HepG2 (cell line): ENCODE data around the gene SPINK8. TPM values are rescaled to one million over a fixed set of nuclear protein-coding genes. Genes with fewer than 3 reads are reported as not detected.

Experiments used
- AKAP8 ChIP-seq: sonication (generic); formaldehyde crosslinking; IDR thresholded peaks from 2 replicates; pipeline ENCODE4 v1.5.1; 2020; ENCODE audit warnings: mild to moderate bottlenecking, missing genetic modification reagents
- ARNT ChIP-seq: fragments of 450-650 bp; IDR thresholded peaks from 2 replicates; pipeline ENCODE4 v1.6.1; 2017
- HNF4A ChIP-seq: sonication (generic); formaldehyde crosslinking; IDR thresholded peaks from 2 replicates; pipeline ENCODE4 v1.4.0; 2020; ENCODE audit warnings: missing genetic modification reagents
- ISX ChIP-seq: sonication (generic); formaldehyde crosslinking; conservative IDR thresholded peaks from 2 replicates; pipeline ENCODE4 v1.5.0; 2020; ENCODE audit warnings: missing genetic modification reagents
- NFKB2 ChIP-seq: sonication (generic); formaldehyde crosslinking; IDR thresholded peaks from 2 replicates; pipeline ENCODE4 v1.4.0; 2020; ENCODE audit warnings: missing genetic modification reagents, borderline replicate concordance
- PPARG ChIP-seq: conservative IDR thresholded peaks from 2 replicates; pipeline ENCODE4 v1.6.1; 2016; ENCODE audit warnings: missing biosample characterization, missing genetic modification reagents
- SMARCE1 ChIP-seq: fragments of 450-650 bp; IDR thresholded peaks from 2 replicates; pipeline ENCODE4 v1.6.1; 2017; ENCODE audit warnings: borderline replicate concordance
- ZBTB7A ChIP-seq: sonication (generic); formaldehyde crosslinking; IDR thresholded peaks from 2 replicates; pipeline ENCODE4 v1.8.0; 2022; ENCODE audit warnings: mild to moderate bottlenecking, missing genetic modification reagents
- ZNF143 ChIP-seq: sonication (generic); formaldehyde crosslinking; IDR thresholded peaks from 2 replicates; pipeline ENCODE4 v1.4.0; 2020; ENCODE audit warnings: missing genetic modification reagents
- polyA plus RNA-seq, 8 experiments: library from polyadenylated mRNA; depleted of rRNA in 3 of 8; stranded (reverse) in 7 of 8; unstranded in 1 of 8; fragments of >200 nt; fragmentation: Illumina TruSeq in 4 of 8; extraction: Trizol in 4 of 8; gene quantifications; 2 replicates each; pipeline versions ENCODE4 v1.2.1 to v1.2.3, GENCODE V29; 2011 to 2016; ENCODE audit warnings: low read depth in 4 of 8, missing spikeins in 1 of 8, mixed read lengths in 1 of 8; ENCODE audit not compliant: insufficient read depth in 1 of 8
- total RNA-seq, 5 experiments: library from RNA; depleted of rRNA; stranded (reverse); fragments of >200 nt; fragmentation: Illumina TruSeq; extraction: Trizol; gene quantifications; 2 replicates each; pipeline ENCODE4 v1.2.3, GENCODE V29; 2016; ENCODE audit warnings: low read depth in 1 of 5
- TF ChIP-seq, protein P1 (sequence below): sonication (generic); formaldehyde crosslinking; IDR thresholded peaks from 2 replicates; pipeline ENCODE4 v1.8.0; 2022; ENCODE audit warnings: missing genetic modification reagents, mild to moderate bottlenecking, inconsistent platforms, borderline replicate concordance
- TF ChIP-seq, protein P2 (sequence below): IDR thresholded peaks from 2 replicates; pipeline ENCODE4 v1.6.1; 2016; ENCODE audit warnings: missing compliant biosample characterization, missing genetic modification reagents, borderline replicate concordance
- TF ChIP-seq, protein P3 (sequence below): sonication (generic); formaldehyde crosslinking; IDR thresholded peaks from 2 replicates; pipeline ENCODE4 v1.4.0; 2020; ENCODE audit warnings: missing genetic modification reagents
- TF ChIP-seq, protein P4 (sequence below): sonication (generic); formaldehyde crosslinking; IDR thresholded peaks from 2 replicates; pipeline ENCODE4 v1.4.0; 2020; ENCODE audit warnings: mild to moderate bottlenecking, low read depth, missing genetic modification reagents
- TF ChIP-seq, protein P5 (sequence below): sonication (generic); formaldehyde crosslinking; IDR thresholded peaks from 2 replicates; pipeline ENCODE4 v1.4.0; 2020; ENCODE audit warnings: missing genetic modification reagents
- TF ChIP-seq, protein P6 (sequence below): fragments of 450-650 bp; IDR thresholded peaks from 2 replicates; pipeline ENCODE4 v1.6.1; 2017
- TF ChIP-seq, protein P7 (sequence below): sonication (generic); formaldehyde crosslinking; IDR thresholded peaks from 2 replicates; pipeline ENCODE4 v1.4.0; 2020; ENCODE audit warnings: mild to moderate bottlenecking, missing genetic modification reagents, borderline replicate concordance
- TF ChIP-seq, protein P8 (sequence below): sonication (generic); formaldehyde crosslinking; IDR thresholded peaks from 2 replicates; pipeline ENCODE4 v1.5.1; 2020; ENCODE audit warnings: missing genetic modification reagents, mild to moderate bottlenecking, borderline replicate concordance

Gene SPINK8
- total and polyA plus RNA-seq, 2 of the 13 experiments (the other 11 are each of a cell fraction or from before 2014, with no cell fraction given): not detected

DNA sequence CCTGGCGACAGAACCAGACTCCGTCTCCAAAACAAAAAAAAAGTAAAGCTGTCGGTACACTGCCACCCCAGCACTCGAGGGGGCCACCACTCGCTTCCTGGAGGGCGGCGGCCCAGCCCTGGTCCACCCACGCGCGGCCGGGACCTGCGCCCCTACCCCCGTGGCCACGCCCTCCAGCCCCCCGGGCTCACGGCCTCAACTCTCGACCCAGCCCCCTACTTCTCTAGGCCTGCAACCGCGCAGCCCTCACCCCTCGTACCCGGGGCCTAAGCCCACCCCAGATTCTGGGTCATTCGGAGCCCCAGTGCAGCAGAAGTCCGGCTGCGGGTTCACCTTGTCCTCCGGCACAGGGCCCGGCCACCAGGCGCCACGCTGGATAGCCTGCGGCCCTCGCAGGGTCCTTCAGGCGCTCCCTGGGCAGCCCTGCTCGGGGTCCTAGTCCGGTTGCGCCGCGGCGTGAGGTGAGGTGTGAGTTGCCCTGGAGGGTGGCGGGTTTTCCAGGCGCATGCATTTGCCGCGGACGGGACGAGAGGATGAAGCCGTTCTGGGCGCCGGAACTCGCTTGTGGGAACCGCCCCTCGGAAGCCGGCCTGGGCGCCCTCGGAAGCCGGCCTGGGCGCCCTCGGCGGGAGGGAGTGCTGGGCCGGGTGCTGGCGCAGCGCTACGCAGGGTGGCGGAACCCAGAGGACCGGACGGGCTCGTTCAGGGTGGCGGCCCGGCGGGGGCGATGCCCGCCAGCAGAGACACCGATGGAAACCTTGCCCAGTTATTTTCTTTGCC is 32.3 kb downstream of the SPINK8 start, which contains the start of gene NME6 (continued):
- TF ChIP-seq, protein P1, sequence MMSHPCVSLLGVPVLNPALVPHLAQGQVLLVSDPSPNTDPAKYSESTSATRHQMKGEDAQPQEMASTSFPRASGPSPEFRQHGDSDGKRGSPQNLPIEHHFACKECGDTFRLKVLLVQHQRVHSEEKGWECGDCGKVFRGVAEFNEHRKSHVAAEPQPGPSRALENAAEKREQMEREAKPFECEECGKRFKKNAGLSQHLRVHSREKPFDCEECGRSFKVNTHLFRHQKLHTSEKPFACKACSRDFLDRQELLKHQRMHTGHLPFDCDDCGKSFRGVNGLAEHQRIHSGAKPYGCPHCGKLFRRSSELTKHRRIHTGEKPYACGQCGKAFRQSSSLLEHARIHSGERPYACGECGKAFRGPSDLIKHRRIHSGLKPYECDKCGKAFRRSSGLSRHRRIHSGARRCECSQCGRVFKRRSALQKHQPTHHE (CRISPR knock-in tag): no peak
- TF ChIP-seq, protein P2, sequence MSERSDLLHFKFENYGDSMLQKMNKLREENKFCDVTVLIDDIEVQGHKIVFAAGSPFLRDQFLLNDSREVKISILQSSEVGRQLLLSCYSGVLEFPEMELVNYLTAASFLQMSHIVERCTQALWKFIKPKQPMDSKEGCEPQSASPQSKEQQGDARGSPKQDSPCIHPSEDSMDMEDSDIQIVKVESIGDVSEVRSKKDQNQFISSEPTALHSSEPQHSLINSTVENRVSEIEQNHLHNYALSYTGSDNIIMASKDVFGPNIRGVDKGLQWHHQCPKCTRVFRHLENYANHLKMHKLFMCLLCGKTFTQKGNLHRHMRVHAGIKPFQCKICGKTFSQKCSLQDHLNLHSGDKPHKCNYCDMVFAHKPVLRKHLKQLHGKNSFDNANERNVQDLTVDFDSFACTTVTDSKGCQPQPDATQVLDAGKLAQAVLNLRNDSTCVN: peak; percentile 86
- TF ChIP-seq SMARCE1: no peak
- TF ChIP-seq ARNT: no peak
- TF ChIP-seq, protein P3, sequence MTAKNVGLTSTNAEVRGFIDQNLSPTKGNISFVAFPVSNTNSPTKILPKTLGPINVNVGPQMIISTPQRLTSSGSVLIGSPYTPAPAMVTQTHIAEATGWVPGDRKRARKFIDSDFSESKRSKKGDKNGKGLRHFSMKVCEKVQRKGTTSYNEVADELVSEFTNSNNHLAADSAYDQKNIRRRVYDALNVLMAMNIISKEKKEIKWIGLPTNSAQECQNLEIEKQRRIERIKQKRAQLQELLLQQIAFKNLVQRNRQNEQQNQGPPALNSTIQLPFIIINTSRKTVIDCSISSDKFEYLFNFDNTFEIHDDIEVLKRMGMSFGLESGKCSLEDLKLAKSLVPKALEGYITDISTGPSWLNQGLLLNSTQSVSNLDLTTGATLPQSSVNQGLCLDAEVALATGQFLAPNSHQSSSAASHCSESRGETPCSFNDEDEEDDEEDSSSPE (CRISPR knock-in tag): peak; percentile 97
- TF ChIP-seq AKAP8 (CRISPR knock-in tag): peak; percentile 58; the same call in 1 of the 2 replicates
- TF ChIP-seq HNF4A (CRISPR knock-in tag): 0 out of 2 replicates have a peak, but pooled peaks have one; percentile 24
- TF ChIP-seq, protein P4, sequence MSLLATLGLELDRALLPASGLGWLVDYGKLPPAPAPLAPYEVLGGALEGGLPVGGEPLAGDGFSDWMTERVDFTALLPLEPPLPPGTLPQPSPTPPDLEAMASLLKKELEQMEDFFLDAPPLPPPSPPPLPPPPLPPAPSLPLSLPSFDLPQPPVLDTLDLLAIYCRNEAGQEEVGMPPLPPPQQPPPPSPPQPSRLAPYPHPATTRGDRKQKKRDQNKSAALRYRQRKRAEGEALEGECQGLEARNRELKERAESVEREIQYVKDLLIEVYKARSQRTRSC: peak; percentile 88; the same call in 1 of the 2 replicates
- TF ChIP-seq, protein P5, sequence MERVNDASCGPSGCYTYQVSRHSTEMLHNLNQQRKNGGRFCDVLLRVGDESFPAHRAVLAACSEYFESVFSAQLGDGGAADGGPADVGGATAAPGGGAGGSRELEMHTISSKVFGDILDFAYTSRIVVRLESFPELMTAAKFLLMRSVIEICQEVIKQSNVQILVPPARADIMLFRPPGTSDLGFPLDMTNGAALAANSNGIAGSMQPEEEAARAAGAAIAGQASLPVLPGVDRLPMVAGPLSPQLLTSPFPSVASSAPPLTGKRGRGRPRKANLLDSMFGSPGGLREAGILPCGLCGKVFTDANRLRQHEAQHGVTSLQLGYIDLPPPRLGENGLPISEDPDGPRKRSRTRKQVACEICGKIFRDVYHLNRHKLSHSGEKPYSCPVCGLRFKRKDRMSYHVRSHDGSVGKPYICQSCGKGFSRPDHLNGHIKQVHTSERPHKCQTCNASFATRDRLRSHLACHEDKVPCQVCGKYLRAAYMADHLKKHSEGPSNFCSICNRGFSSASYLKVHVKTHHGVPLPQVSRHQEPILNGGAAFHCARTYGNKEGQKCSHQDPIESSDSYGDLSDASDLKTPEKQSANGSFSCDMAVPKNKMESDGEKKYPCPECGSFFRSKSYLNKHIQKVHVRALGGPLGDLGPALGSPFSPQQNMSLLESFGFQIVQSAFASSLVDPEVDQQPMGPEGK: peak; percentile 56
- TF ChIP-seq ZNF143 (CRISPR knock-in tag): peak; percentile 68
- TF ChIP-seq PPARG (CRISPR knock-in tag): peak; percentile 59
- peak; percentile 72; the same call in 1 of the 2 replicates for TF ChIP-seq ZBTB7A (CRISPR knock-in tag)
- TF ChIP-seq, protein P6, sequence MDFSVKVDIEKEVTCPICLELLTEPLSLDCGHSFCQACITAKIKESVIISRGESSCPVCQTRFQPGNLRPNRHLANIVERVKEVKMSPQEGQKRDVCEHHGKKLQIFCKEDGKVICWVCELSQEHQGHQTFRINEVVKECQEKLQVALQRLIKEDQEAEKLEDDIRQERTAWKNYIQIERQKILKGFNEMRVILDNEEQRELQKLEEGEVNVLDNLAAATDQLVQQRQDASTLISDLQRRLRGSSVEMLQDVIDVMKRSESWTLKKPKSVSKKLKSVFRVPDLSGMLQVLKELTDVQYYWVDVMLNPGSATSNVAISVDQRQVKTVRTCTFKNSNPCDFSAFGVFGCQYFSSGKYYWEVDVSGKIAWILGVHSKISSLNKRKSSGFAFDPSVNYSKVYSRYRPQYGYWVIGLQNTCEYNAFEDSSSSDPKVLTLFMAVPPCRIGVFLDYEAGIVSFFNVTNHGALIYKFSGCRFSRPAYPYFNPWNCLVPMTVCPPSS: no peak
- TF ChIP-seq, protein P7, sequence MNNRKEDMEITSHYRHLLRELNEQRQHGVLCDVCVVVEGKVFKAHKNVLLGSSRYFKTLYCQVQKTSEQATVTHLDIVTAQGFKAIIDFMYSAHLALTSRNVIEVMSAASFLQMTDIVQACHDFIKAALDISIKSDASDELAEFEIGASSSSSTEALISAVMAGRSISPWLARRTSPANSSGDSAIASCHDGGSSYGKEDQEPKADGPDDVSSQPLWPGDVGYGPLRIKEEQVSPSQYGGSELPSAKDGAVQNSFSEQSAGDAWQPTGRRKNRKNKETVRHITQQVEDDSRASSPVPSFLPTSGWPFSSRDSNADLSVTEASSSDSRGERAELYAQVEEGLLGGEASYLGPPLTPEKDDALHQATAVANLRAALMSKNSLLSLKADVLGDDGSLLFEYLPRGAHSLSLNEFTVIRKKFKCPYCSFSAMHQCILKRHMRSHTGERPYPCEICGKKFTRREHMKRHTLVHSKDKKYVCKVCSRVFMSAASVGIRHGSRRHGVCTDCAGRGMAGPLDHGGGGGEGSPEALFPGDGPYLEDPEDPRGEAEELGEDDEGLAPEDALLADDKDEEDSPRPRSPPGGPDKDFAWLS (CRISPR knock-in tag): no peak
- TF ChIP-seq, protein P8, sequence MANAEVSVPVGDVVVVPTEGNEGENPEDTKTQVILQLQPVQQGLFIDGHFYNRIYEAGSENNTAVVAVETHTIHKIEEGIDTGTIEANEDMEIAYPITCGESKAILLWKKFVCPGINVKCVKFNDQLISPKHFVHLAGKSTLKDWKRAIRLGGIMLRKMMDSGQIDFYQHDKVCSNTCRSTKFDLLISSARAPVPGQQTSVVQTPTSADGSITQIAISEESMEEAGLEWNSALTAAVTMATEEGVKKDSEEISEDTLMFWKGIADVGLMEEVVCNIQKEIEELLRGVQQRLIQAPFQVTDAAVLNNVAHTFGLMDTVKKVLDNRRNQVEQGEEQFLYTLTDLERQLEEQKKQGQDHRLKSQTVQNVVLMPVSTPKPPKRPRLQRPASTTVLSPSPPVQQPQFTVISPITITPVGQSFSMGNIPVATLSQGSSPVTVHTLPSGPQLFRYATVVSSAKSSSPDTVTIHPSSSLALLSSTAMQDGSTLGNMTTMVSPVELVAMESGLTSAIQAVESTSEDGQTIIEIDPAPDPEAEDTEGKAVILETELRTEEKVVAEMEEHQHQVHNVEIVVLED: peak; percentile 93
- no peak for TF ChIP-seq ISX
- TF ChIP-seq NFKB2: peak; percentile 92; the same call in 1 of the 2 replicates
